SK-N-SH (cell line): ENCODE measurements around the gene CCNF. TPM values are rescaled to one million over a fixed set of nuclear protein-coding genes. Genes with fewer than 3 reads are reported as not detected.
A peak's percentile ranks its signal among the peaks of the same experiment; 100 is the strongest.

Experiments used
- CHD2 ChIP-seq: fragments of 150-350 bp; IDR thresholded peaks from 2 replicates; pipeline ENCODE4 v1.6.1; 2018; ENCODE audit warnings: low read length; ENCODE audit not compliant: partially characterized antibody
- ELF1 ChIP-seq: IDR thresholded peaks from 2 replicates; pipeline ENCODE4 v1.4.0; 2012
- FOSL2 ChIP-seq: IDR thresholded peaks from 2 replicates; pipeline ENCODE4 v1.4.0; 2012; ENCODE audit warnings: low read depth, mild to moderate bottlenecking, moderate library complexity, borderline replicate concordance
- GABPA ChIP-seq: IDR thresholded peaks from 2 replicates; pipeline ENCODE4 v1.4.0; 2012; ENCODE audit warnings: low read depth, mild to moderate bottlenecking
- MEF2A ChIP-seq: IDR thresholded peaks from 2 replicates; pipeline ENCODE4 v1.4.0; 2012; ENCODE audit warnings: low read depth, borderline replicate concordance
- NFIC ChIP-seq: IDR thresholded peaks from 2 replicates; pipeline ENCODE4 v1.4.0; 2012; ENCODE audit warnings: borderline replicate concordance
- REST ChIP-seq: IDR thresholded peaks from 2 replicates; pipeline ENCODE4 v1.6.1; 2012; ENCODE audit warnings: mild to moderate bottlenecking, low read depth, low read length, moderate library complexity
- RFX5 ChIP-seq: IDR thresholded peaks from 2 replicates; pipeline ENCODE4 v1.6.1; 2012; ENCODE audit warnings: mild to moderate bottlenecking, improper control_type of control experiment, low read length
- RXRA ChIP-seq: IDR thresholded peaks from 2 replicates; pipeline ENCODE4 v1.4.0; 2012; ENCODE audit warnings: low read depth, mild to moderate bottlenecking, borderline replicate concordance
- SIN3A ChIP-seq: IDR thresholded peaks from 2 replicates; pipeline ENCODE4 v1.6.1; 2012; ENCODE audit warnings: low read depth, mild to moderate bottlenecking, low read length, moderate library complexity, borderline replicate concordance
- TEAD4 ChIP-seq: IDR thresholded peaks from 2 replicates; pipeline ENCODE4 v1.4.0; 2012; ENCODE audit warnings: mild to moderate bottlenecking, borderline replicate concordance; ENCODE audit not compliant: insufficient read depth
- YY1 ChIP-seq: IDR thresholded peaks from 2 replicates; pipeline ENCODE4 v1.4.0; 2012; ENCODE audit warnings: low read depth, mild to moderate bottlenecking
- polyA plus RNA-seq, 3 experiments: library from polyadenylated mRNA; depleted of rRNA; stranded (reverse); fragments of >200 nt; gene quantifications; 2 replicates each; pipeline ENCODE4 v1.2.3, GENCODE V29; 2012
- TF ChIP-seq, protein P1 (sequence below): IDR thresholded peaks from 2 replicates; pipeline ENCODE4 v1.4.0; 2012; ENCODE audit warnings: low read depth, borderline replicate concordance
- TF ChIP-seq, protein P2 (sequence below): IDR thresholded peaks from 2 replicates; pipeline ENCODE4 v1.4.0; 2012; ENCODE audit warnings: low read depth, borderline replicate concordance
- TF ChIP-seq, protein P3 (sequence below): IDR thresholded peaks from 2 replicates; pipeline ENCODE4; 2012
- TF ChIP-seq, protein P4 (sequence below): IDR thresholded peaks from 2 replicates; pipeline ENCODE4 v1.4.0; 2012; ENCODE audit warnings: low read depth

Gene CCNF
- polyA plus RNA-seq, 1 of the 3 experiments (the other 2 are of a cell fraction), result 4.6 TPM

GRCh38 chr16:2467528-2468232 is 38.4 kb downstream of the CCNF start (continued):
- TF ChIP-seq, protein P1, sequence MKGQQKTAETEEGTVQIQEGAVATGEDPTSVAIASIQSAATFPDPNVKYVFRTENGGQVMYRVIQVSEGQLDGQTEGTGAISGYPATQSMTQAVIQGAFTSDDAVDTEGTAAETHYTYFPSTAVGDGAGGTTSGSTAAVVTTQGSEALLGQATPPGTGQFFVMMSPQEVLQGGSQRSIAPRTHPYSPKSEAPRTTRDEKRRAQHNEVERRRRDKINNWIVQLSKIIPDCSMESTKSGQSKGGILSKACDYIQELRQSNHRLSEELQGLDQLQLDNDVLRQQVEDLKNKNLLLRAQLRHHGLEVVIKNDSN, result no peak
- no peak for TF ChIP-seq FOSL2
- no peak for TF ChIP-seq TEAD4
- TF ChIP-seq, protein P2, sequence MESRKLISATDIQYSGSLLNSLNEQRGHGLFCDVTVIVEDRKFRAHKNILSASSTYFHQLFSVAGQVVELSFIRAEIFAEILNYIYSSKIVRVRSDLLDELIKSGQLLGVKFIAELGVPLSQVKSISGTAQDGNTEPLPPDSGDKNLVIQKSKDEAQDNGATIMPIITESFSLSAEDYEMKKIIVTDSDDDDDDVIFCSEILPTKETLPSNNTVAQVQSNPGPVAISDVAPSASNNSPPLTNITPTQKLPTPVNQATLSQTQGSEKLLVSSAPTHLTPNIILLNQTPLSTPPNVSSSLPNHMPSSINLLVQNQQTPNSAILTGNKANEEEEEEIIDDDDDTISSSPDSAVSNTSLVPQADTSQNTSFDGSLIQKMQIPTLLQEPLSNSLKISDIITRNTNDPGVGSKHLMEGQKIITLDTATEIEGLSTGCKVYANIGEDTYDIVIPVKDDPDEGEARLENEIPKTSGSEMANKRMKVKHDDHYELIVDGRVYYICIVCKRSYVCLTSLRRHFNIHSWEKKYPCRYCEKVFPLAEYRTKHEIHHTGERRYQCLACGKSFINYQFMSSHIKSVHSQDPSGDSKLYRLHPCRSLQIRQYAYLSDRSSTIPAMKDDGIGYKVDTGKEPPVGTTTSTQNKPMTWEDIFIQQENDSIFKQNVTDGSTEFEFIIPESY, result no peak
- no peak for TF ChIP-seq GABPA
- no peak for TF ChIP-seq ELF1
- TF ChIP-seq RXRA, result no peak
- TF ChIP-seq CHD2, result no peak
- no peak for TF ChIP-seq NFIC
- TF ChIP-seq SIN3A, result no peak
- TF ChIP-seq MEF2A, result no peak
- TF ChIP-seq, protein P3, sequence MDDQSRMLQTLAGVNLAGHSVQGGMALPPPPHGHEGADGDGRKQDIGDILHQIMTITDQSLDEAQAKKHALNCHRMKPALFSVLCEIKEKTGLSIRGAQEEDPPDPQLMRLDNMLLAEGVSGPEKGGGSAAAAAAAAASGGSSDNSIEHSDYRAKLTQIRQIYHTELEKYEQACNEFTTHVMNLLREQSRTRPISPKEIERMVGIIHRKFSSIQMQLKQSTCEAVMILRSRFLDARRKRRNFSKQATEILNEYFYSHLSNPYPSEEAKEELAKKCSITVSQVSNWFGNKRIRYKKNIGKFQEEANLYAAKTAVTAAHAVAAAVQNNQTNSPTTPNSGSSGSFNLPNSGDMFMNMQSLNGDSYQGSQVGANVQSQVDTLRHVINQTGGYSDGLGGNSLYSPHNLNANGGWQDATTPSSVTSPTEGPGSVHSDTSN, result no peak
- TF ChIP-seq RFX5, result no peak
- TF ChIP-seq YY1, result no peak
- no peak for TF ChIP-seq REST
- TF ChIP-seq, protein P4, sequence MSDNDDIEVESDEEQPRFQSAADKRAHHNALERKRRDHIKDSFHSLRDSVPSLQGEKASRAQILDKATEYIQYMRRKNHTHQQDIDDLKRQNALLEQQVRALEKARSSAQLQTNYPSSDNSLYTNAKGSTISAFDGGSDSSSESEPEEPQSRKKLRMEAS, result peak; percentile 62
- TF ChIP-seq, all 33 proteins: peak for 6
